DOHH2 (cell line): Measurements from ENCODE around the gene LRRC27.

Experiments used
- CTCF ChIP-seq: fragments of 200-600 bp; sonication (generic); IDR thresholded peaks from one replicate; pipeline ENCODE4 v1.5.1; 2014; ENCODE audit warnings: antibody characterized with exemption, mild to moderate bottlenecking, low read depth, low read length; ENCODE audit not compliant: poor library complexity, severe bottlenecking
- EZH2phosphoT487 ChIP-seq: fragments of 200-600 bp; sonication (generic); IDR thresholded peaks from 2 replicates; pipeline ENCODE4 v1.6.1; 2017; ENCODE audit warnings: borderline replicate concordance, mild to moderate bottlenecking, antibody characterized with exemption, low read length, moderate library complexity, mixed read lengths

- TF ChIP-seq CTCF (no peak), EZH2phosphoT487 (no peak)
Observed at GRCh38 chr10:132282667-132283603, 49.1 kb upstream of the LRRC27 start.
